Sigmoid colon (tissue), 4 donors: Measurements from ENCODE around the gene RPS3.

Source experiments
- EP300 ChIP-seq, 4 donors: sonication (generic); formaldehyde crosslinking; IDR thresholded peaks; one replicate each; pipeline ENCODE4 v1.6.1; 2017; ENCODE audit warnings: antibody characterized with exemption in 4 of 4
- POLR2A ChIP-seq, 2 donors: fragments of 450-650 bp; IDR thresholded peaks; one replicate each; pipeline ENCODE4 v1.6.1; 2016; ENCODE audit warnings: antibody characterized with exemption in 2 of 2, mild to moderate bottlenecking in 2 of 2, moderate library complexity in 2 of 2
- TF ChIP-seq, protein P1 (sequence below), 4 experiments: fragments of 450-650 bp in 3 of 4; fragments of 200-600 bp in 1 of 4; IDR thresholded peaks; one replicate each; pipeline ENCODE4 v1.5.1; 2016 to 2019; ENCODE audit warnings: antibody characterized with exemption in 4 of 4, mild to moderate bottlenecking in 3 of 4, moderate library complexity in 2 of 4

DNA sequence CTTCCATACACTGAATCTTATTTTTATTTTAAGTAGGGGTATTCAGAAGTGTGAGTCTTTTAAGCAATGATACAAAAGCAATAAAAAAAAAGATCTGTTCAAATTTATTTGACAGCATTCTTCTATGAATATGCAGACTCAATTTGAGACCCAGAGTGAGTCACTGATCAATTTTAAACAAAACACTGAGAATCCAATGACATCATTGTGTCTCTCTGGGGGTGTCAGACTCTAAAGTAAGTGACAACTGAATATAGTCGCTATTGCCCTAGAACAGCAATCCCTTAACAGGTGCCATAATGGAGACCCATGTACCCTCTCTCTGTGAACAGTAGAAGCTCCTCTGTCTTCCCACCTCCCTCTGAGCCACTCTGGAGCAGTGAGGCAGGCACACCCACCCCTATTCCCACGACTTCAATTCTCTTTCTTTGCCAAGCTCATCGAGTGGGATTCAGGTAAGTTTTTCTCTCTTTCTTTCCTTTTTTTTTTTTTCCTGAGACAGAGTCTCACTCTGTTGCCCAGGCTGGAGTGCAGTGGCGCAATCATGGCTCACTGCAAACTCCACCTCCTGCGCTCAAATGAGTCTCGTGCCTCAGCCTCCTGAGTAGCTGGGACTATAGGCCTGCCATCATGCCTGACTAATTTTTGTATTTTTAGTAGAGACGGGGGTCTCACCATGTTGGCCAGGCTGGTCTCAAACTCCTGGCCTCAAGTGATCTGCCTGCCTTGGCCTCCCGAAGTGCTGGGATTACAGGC, 5.1 kb upstream of the RPS3 start:
- TF ChIP-seq, protein P1, sequence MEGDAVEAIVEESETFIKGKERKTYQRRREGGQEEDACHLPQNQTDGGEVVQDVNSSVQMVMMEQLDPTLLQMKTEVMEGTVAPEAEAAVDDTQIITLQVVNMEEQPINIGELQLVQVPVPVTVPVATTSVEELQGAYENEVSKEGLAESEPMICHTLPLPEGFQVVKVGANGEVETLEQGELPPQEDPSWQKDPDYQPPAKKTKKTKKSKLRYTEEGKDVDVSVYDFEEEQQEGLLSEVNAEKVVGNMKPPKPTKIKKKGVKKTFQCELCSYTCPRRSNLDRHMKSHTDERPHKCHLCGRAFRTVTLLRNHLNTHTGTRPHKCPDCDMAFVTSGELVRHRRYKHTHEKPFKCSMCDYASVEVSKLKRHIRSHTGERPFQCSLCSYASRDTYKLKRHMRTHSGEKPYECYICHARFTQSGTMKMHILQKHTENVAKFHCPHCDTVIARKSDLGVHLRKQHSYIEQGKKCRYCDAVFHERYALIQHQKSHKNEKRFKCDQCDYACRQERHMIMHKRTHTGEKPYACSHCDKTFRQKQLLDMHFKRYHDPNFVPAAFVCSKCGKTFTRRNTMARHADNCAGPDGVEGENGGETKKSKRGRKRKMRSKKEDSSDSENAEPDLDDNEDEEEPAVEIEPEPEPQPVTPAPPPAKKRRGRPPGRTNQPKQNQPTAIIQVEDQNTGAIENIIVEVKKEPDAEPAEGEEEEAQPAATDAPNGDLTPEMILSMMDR (IDR thresholded peaks at IDR 0.05) = no peak
- no peak for TF ChIP-seq POLR2A (IDR thresholded peaks at IDR 0.05)
- TF ChIP-seq EP300 (IDR thresholded peaks at IDR 0.05) = no peak
